Measurements from ENCODE around the gene SLC25A39. TPM values are rescaled to one million over a fixed set of nuclear protein-coding genes. Genes with fewer than 3 reads are reported as not detected.

The SLC25A39 gene
- polyA plus RNA-seq, 1 of the 3 experiments (the other 2 are of a cell fraction) = 131 TPM

GRCh38 chr17:44281570-44281969 is 43.1 kb downstream of the SLC25A39 start:
- no peaks in the 10 kb centered on the region for H3K4me1 ChIP-seq (ENCODE audit: control insufficient read depth in 1 of 2, insufficient read depth in 2 of 2, low read depth in 1 of 2, low read length in 1 of 2)

GRCh38 chr17:44280392-44280937 is 44.2 kb downstream of the SLC25A39 start:
- ChIA-PET POLR2A (no interaction called here), CTCF (interaction anchor here (0.6 to 0.7 kb wide), 2 partner anchors 21 to 492 kb away, joined by 3 read pairs; no protein-coding TSS in a partner anchor)
- Histone ChIP-seq H3K36me3 (replicated peaks in 1 of 2; ENCODE audit: control insufficient read depth in 1 of 2, insufficient read depth in 2 of 2, low read length in 1 of 2) (no peaks in the 10 kb centered on the region), H3K4me3 (ENCODE audit: low read depth in 2 of 2, low read length in 1 of 2) (no peak overlapping the region), H3K9me3 (no peaks in the 10 kb centered on the region), H4K20me1 (ENCODE audit: insufficient read depth) (no peaks in the 10 kb centered on the region), H3K79me2 (ENCODE audit: insufficient read depth) (no peaks in the 10 kb centered on the region), H3K27ac (ENCODE audit: low read depth in 2 of 2, low read length in 1 of 2) (no peak overlapping the region), H3K4me2 (no peak overlapping the region), H3F3A (replicated peaks; ENCODE audit: insufficient read depth) (no peaks in the 10 kb centered on the region), H3K4me1 (ENCODE audit: control insufficient read depth in 1 of 2, insufficient read depth in 2 of 2, low read depth in 1 of 2, low read length in 1 of 2) (no peaks in the 10 kb centered on the region), H3K9me2 (no peaks in the 10 kb centered on the region), H3K9ac (no peak overlapping the region), H3K27me3 (ENCODE audit: insufficient read depth) (peaks cover under 1% of the 10 kb centered on the region; the same call in 1 of the 2 replicates), H2AFZ (ENCODE audit: low read depth) (no peak overlapping the region)
- DNase-seq = no peak
- WGBS (ENCODE audit: low lambda C conversion rate) = 67% methylated on average over 12 of the region's 12 CpGs
- no peak for TF ChIP-seq ZBTB33 (IDR thresholded peaks at IDR 0.05; ENCODE audit: borderline replicate concordance, low read depth)
- TF ChIP-seq NFIC (IDR thresholded peaks at IDR 0.05; ENCODE audit: borderline replicate concordance) = no peak
- TF ChIP-seq POLR2AphosphoS5 (IDR thresholded peaks at IDR 0.05; ENCODE audit: low read depth, low read length) = no peak
- TF ChIP-seq YY1 (IDR thresholded peaks at IDR 0.05; ENCODE audit: low read depth) = no peak
- no peak for TF ChIP-seq TEAD4 (IDR thresholded peaks at IDR 0.05; ENCODE audit: borderline replicate concordance, insufficient read depth)
- no peak for TF ChIP-seq USF1 (IDR thresholded peaks at IDR 0.05; ENCODE audit: borderline replicate concordance, low read depth)
- TF ChIP-seq NRF1 (IDR thresholded peaks at IDR 0.05; ENCODE audit: low read depth, low read length) = no peak
- TF ChIP-seq MAX (IDR thresholded peaks at IDR 0.05; ENCODE audit: low read depth) = no peak
- no peak for TF ChIP-seq EZH2phosphoT487 (IDR thresholded peaks at IDR 0.05; ENCODE audit: borderline replicate concordance, low read depth)
- TF ChIP-seq PBX3 (IDR thresholded peaks at IDR 0.05) = no peak
- TF ChIP-seq ELF1 (IDR thresholded peaks at IDR 0.05) = no peak
- TF ChIP-seq FOXJ3 (CRISPR knock-in tag; IDR thresholded peaks at IDR 0.05) = no peak
- no peak for TF ChIP-seq GATA2 (CRISPR knock-in tag; IDR thresholded peaks at IDR 0.05)
- TF ChIP-seq SMC3 (IDR thresholded peaks at IDR 0.05; ENCODE audit: low read depth, low read length) = no peak
- TF ChIP-seq RXRA (IDR thresholded peaks at IDR 0.05; ENCODE audit: borderline replicate concordance, low read depth) = no peak
- TF ChIP-seq IRF3 (IDR thresholded peaks at IDR 0.05; ENCODE audit: low read depth, low read length) = no peak

More at GRCh38 chr17:44281570-44281969, 43.1 kb downstream of the SLC25A39 start:
- TF ChIP-seq ZBTB33 (IDR thresholded peaks at IDR 0.05; ENCODE audit: borderline replicate concordance, low read depth) (no peak), MXI1 (IDR thresholded peaks at IDR 0.05; ENCODE audit: low read depth, low read length) (no peak), NRF1 (IDR thresholded peaks at IDR 0.05; ENCODE audit: low read depth, low read length) (no peak), YY1 (IDR thresholded peaks at IDR 0.05; ENCODE audit: low read depth) (no peak)
- 67% methylated on average over 2 of the region's 2 CpGs for WGBS (ENCODE audit: low lambda C conversion rate)
- no peak overlapping the region for H3K4me3 ChIP-seq (ENCODE audit: low read depth in 2 of 2, low read length in 1 of 2)
- ChIA-PET CTCF (interaction anchor here (0.6 kb wide), 1 partner anchor 610 kb away, joined by 3 read pairs; no protein-coding TSS in a partner anchor), POLR2A (interaction anchor here (1.1 kb wide), 1 partner anchor 12 kb away, joined by 4 read pairs; no protein-coding TSS in a partner anchor)
- no peaks in the 10 kb centered on the region for H4K20me1 ChIP-seq (ENCODE audit: insufficient read depth)
- H3F3A ChIP-seq (replicated peaks; ENCODE audit: insufficient read depth) = no peaks in the 10 kb centered on the region
- DNase-seq = no peak
- no peaks in the 10 kb centered on the region for H3K36me3 ChIP-seq (replicated peaks in 1 of 2; ENCODE audit: control insufficient read depth in 1 of 2, insufficient read depth in 2 of 2, low read length in 1 of 2)
- no peak overlapping the region for H3K9ac ChIP-seq
- H3K79me2 ChIP-seq (ENCODE audit: insufficient read depth) = no peaks in the 10 kb centered on the region
- H2AFZ ChIP-seq (ENCODE audit: low read depth) = no peak overlapping the region
- H3K4me2 ChIP-seq = no peak overlapping the region
- no peaks in the 10 kb centered on the region; the same call in 1 of the 2 replicates for H3K27me3 ChIP-seq (ENCODE audit: insufficient read depth)
- no peaks in the 10 kb centered on the region for H3K9me2 ChIP-seq
- no peaks in the 10 kb centered on the region for H3K9me3 ChIP-seq
- H3K27ac ChIP-seq (ENCODE audit: low read depth in 2 of 2, low read length in 1 of 2) = no peak overlapping the region

Measured in SK-N-SH (cell line).